H1 (cell line): ENCODE data around the gene PPARGC1A. TPM values are rescaled to one million over a fixed set of nuclear protein-coding genes. Genes with fewer than 3 reads are reported as not detected.

Experiments used
- CTCF ChIA-PET: fragments of 300-600 bp; sonication (Branson Sonifier 250); formaldehyde crosslinking; loops from one replicate; lab custom pipeline; 2021; ENCODE audit not compliant: partially characterized antibody; lab: Charles Lee
- POLR2A ChIA-PET: fragments of 300-600 bp; sonication (Branson Sonifier 250); formaldehyde crosslinking; loops from one replicate; lab custom pipeline; 2021; ENCODE audit warnings: inconsistent platforms; ENCODE audit not compliant: partially characterized antibody; lab: Charles Lee
- DNase-seq, 2 experiments: peaks; one replicate each; pipeline versions ENCODE4 v3.0.0 to v3.0.0-alpha.2; 2010 to 2022; ENCODE audit warnings: low spot score in 2 of 2, low read depth in 1 of 2, mixed read lengths in 1 of 2
- FAIRE-seq: peaks from 2 replicates; lab custom pipeline; 2011; peaks lifted over from hg19 to GRCh38; lab: Jason Lieb, UNC
- H2AFZ ChIP-seq: 2 replicates; pipeline ENCODE4 v1.8.1; 2012; ENCODE audit warnings: low read length, inconsistent platforms
- H2AK5ac ChIP-seq: 2 replicates; pipeline ENCODE4 v1.6.1; 2013; ENCODE audit warnings: low read depth, low read length
- H2BK120ac ChIP-seq: replicated peaks from 2 replicates; pipeline ENCODE3; 2013; ENCODE audit warnings: low read depth, low read length, inconsistent platforms
- H2BK12ac ChIP-seq: 2 replicates; pipeline ENCODE4 v1.6.1; 2013; ENCODE audit warnings: low read depth, low read length
- H2BK15ac ChIP-seq: 2 replicates; pipeline ENCODE4 v1.6.1; 2013; ENCODE audit warnings: low read length
- H2BK20ac ChIP-seq: 2 replicates; pipeline ENCODE4 v1.6.1; 2013; ENCODE audit warnings: low read length
- H2BK5ac ChIP-seq: 2 replicates; pipeline ENCODE4 v1.6.1; 2013; ENCODE audit warnings: low read depth, low read length
- H3K14ac ChIP-seq: 2 replicates; pipeline ENCODE4 v1.6.1; 2013; ENCODE audit warnings: inconsistent platforms; ENCODE audit not compliant: insufficient read length
- H3K18ac ChIP-seq: 2 replicates; pipeline ENCODE4 v1.6.1; 2013; ENCODE audit warnings: low read length; ENCODE audit errors: extremely low read depth
- H3K23ac ChIP-seq: 2 replicates; pipeline ENCODE4 v1.6.1; 2013; ENCODE audit warnings: inconsistent platforms; ENCODE audit not compliant: insufficient read length
- H3K23me2 ChIP-seq: 2 replicates; pipeline ENCODE4 v1.6.1; 2013; ENCODE audit warnings: low read depth, low read length
- H3K27ac ChIP-seq: 2 replicates; pipeline ENCODE4 v1.6.1; 2011; ENCODE audit warnings: low read depth, low read length, inconsistent platforms
- H3K27me3 ChIP-seq, 4 experiments: replicated peaks in 1 of 4; 1 replicate in 1 of 4; 2 replicates in 3 of 4; pipeline versions ENCODE4 v1.6.1 to v1.8.1; 2011 to 2013; ENCODE audit warnings: low read length in 3 of 4, mild to moderate bottlenecking in 3 of 4, inconsistent platforms in 2 of 4, mixed read lengths in 2 of 4, moderate library complexity in 1 of 4; ENCODE audit not compliant: control insufficient read depth in 3 of 4, insufficient read depth in 3 of 4; ENCODE audit errors: extremely low read depth in 1 of 4
- H3K36me3 ChIP-seq, 4 experiments: 2 replicates each; pipeline versions ENCODE4 v1.6.1 to v1.8.1; 2011 to 2013; ENCODE audit warnings: mild to moderate bottlenecking in 4 of 4, low read length in 3 of 4, moderate library complexity in 2 of 4, control low read depth in 1 of 4, inconsistent platforms in 1 of 4; ENCODE audit not compliant: insufficient read depth in 4 of 4, control insufficient read depth in 2 of 4
- H3K4ac ChIP-seq: replicated peaks from 2 replicates; pipeline ENCODE3; 2013; ENCODE audit warnings: low read length, low read depth, mixed read lengths, inconsistent platforms; ENCODE audit not compliant: insufficient read length
- H3K4me1 ChIP-seq, 4 experiments: replicated peaks in 1 of 4; 1 replicate in 1 of 4; 2 replicates in 3 of 4; pipeline versions ENCODE4 v1.6.1 to v1.8.1; 2011 to 2013; ENCODE audit warnings: low read length in 3 of 4, inconsistent platforms in 2 of 4, mixed read lengths in 1 of 4; ENCODE audit not compliant: insufficient read depth in 4 of 4, control insufficient read depth in 3 of 4
- H3K4me2 ChIP-seq, 2 experiments: 2 replicates each; pipeline versions ENCODE4 v1.6.1 to v1.8.1; 2011 to 2013; ENCODE audit warnings: low read depth in 2 of 2, low read length in 2 of 2, control low read depth in 1 of 2, inconsistent platforms in 1 of 2, mild to moderate bottlenecking in 1 of 2; ENCODE audit not compliant: insufficient read depth in 1 of 2
- H3K4me3 ChIP-seq, 4 experiments: fragments of 200-600, 300-600 bp in 1 of 4; sonication (generic), shearing (Covaris generic), sonication (Bioruptor Twin) in 1 of 4; 2 replicates each; pipeline versions ENCODE4 v1.5.1 to v1.8.1; 2011 to 2016; ENCODE audit warnings: low read length in 4 of 4, low read depth in 3 of 4, control low read depth in 2 of 4, inconsistent platforms in 2 of 4, mild to moderate bottlenecking in 2 of 4, mixed read lengths in 1 of 4, moderate library complexity in 1 of 4; ENCODE audit not compliant: insufficient read depth in 2 of 4; ENCODE audit errors: extremely low read depth in 1 of 4
- H3K56ac ChIP-seq: replicated peaks from 2 replicates; pipeline ENCODE3; 2013; ENCODE audit warnings: low read depth, mild to moderate bottlenecking, mixed read lengths, low read length, inconsistent platforms; ENCODE audit not compliant: insufficient read length
- H3K79me1 ChIP-seq: 2 replicates; pipeline ENCODE4 v1.6.1; 2013; ENCODE audit warnings: low read depth, low read length, control low read depth
- H3K79me2 ChIP-seq, 2 experiments: 2 replicates each; pipeline versions ENCODE4 v1.6.1 to v1.8.1; 2012 to 2013; ENCODE audit warnings: low read length in 2 of 2, mild to moderate bottlenecking in 2 of 2, inconsistent platforms in 1 of 2; ENCODE audit not compliant: insufficient read depth in 2 of 2, control insufficient read depth in 1 of 2
- H3K9ac ChIP-seq, 4 experiments: replicated peaks in 1 of 4; 1 replicate in 1 of 4; 2 replicates in 3 of 4; pipeline versions ENCODE4 v1.6.1 to v1.8.1; 2011 to 2013; ENCODE audit warnings: low read depth in 3 of 4, low read length in 3 of 4, control low read depth in 2 of 4, mild to moderate bottlenecking in 2 of 4, moderate library complexity in 2 of 4, inconsistent platforms in 1 of 4; ENCODE audit errors: extremely low read depth in 1 of 4
- H3K9me3 ChIP-seq, 2 experiments: 2 replicates each; pipeline versions ENCODE4 v1.6.1 to v1.8.1; 2012 to 2013; ENCODE audit warnings: mild to moderate bottlenecking in 2 of 2, moderate library complexity in 2 of 2, control low read depth in 1 of 2, inconsistent platforms in 1 of 2, low read depth in 1 of 2, low read length in 1 of 2, mixed read lengths in 1 of 2; ENCODE audit not compliant: insufficient read depth in 2 of 2
- H4K20me1 ChIP-seq, 2 experiments: replicated peaks in 1 of 2; 2 replicates each; pipeline versions ENCODE3 to v1.8.1; 2011 to 2013; ENCODE audit warnings: inconsistent platforms in 2 of 2, low read length in 2 of 2, mild to moderate bottlenecking in 1 of 2; ENCODE audit not compliant: insufficient read depth in 2 of 2, control insufficient read depth in 1 of 2
- H4K5ac ChIP-seq: 2 replicates; pipeline ENCODE4 v1.6.1; 2013; ENCODE audit warnings: low read length, low read depth, mixed read lengths, inconsistent platforms; ENCODE audit not compliant: insufficient read length
- H4K8ac ChIP-seq: 2 replicates; pipeline ENCODE4 v1.8.0; 2013; ENCODE audit warnings: mild to moderate bottlenecking, moderate library complexity, low read length, inconsistent platforms; ENCODE audit not compliant: insufficient read depth; ENCODE audit errors: extremely low read depth
- H4K91ac ChIP-seq: replicated peaks from 2 replicates; pipeline ENCODE3; 2013; ENCODE audit warnings: low read length, mixed read lengths, inconsistent platforms; ENCODE audit not compliant: insufficient read length
- FOSL1 ChIP-seq: IDR thresholded peaks from 2 replicates; pipeline ENCODE4 v1.6.1; 2011; ENCODE audit warnings: mild to moderate bottlenecking, low read depth, low read length, moderate library complexity; ENCODE audit not compliant: insufficient read depth
- SP4 ChIP-seq: IDR thresholded peaks from 2 replicates; pipeline ENCODE4 v1.6.1; 2012; ENCODE audit warnings: low read length, inconsistent platforms
- WGBS, 2 experiments: shearing (Covaris generic) in 1 of 2; methylation state at CpG; one replicate each; pipeline versions ENCODE4 v1.1.6 to v1.1.7; 2013 to 2015; ENCODE audit warnings: low lambda C conversion rate in 2 of 2, mixed read lengths in 2 of 2, inconsistent platforms in 1 of 2, low coverage in 1 of 2, missing lambda C conversion rate in 1 of 2; ENCODE audit not compliant: insufficient replicate concordance in 2 of 2, insufficient coverage in 1 of 2, insufficient read length in 1 of 2; ENCODE audit errors: extremely low coverage in 1 of 2, missing lambda C conversion rate in 1 of 2; 5-methylcytosine and 5-hydroxymethylcytosine counted together
- polyA plus RNA-seq, 7 experiments: library from polyadenylated mRNA; depleted of rRNA in 3 of 7; stranded (reverse) in 5 of 7; unstranded in 2 of 7; fragments of >200 nt in 5 of 7; fragments of 200-250 nt in 2 of 7; gene quantifications; 1 replicate in 5 of 7; 2 replicates in 1 of 7; 4 replicates in 1 of 7; pipeline versions ENCODE4 v1.2.1 to v1.2.3, GENCODE V29; 2011 to 2013; ENCODE audit warnings: missing spikeins in 2 of 7, mixed read lengths in 2 of 7
- total RNA-seq: library from RNA; stranded (reverse); fragmentation: NEBNext Ultra II Directional; extraction: Animal tissue kit (Norgen Biotek cat#: 25700); gene quantifications from 2 replicates; pipeline ENCODE4 v1.2.1, GENCODE V29; 2021

The PPARGC1A gene
- total and polyA plus RNA-seq, 2 of the 8 experiments (the other 6 are each of a cell fraction or from before 2014, with no cell fraction given), result 0.54 to 1.4 TPM

DNA sequence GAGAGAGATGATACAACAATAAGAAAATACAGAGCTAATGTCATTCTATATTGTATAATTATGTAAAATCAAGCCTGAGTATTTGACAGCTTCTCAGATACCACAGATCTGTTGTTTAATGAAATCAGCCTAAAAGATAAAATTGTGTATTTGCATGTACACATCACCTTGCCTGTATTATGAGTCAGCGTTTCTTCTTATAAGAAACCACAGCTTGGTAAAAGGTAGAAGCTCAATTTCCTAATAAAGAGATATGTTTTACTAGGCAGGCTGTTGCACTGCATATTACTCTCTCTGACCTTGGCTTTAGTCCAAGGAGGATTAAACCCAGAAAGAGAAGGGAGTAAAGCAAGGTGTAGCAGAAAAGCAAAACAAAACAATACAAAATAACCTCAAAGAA lies 121.3 kb downstream of the PPARGC1A start:
- Histone ChIP-seq H3K4me2 (no peak overlapping the region), H2AFZ (no peak overlapping the region), H3K23me2 (no peaks in the 10 kb centered on the region), H4K8ac (no peak overlapping the region), H2BK5ac (no peak overlapping the region), H3K4me1 (peaks cover 0 to 3% (median 0%) of the 10 kb centered on the region in 4 experiments; a peak in 1 of 7 replicates), H3K9ac (no peak overlapping the region), H3K79me2 (no peaks in the 10 kb centered on the region), H3K18ac (no peak overlapping the region), H3K79me1 (no peaks in the 10 kb centered on the region), H3K27me3 (no peaks in the 10 kb centered on the region), H3K9me3 (no peaks in the 10 kb centered on the region), H3K4ac (no peak overlapping the region), H3K14ac (no peak overlapping the region), H2AK5ac (no peak overlapping the region)
- 100% methylated on average over 1 of the region's 1 CpG; no CpG with 5 or more reads in 1 of the 2 experiments for WGBS, 2 experiments
- CTCF ChIA-PET, result interaction anchor here (0.7 to 1.6 kb wide), 3 partner anchors 8 to 31 kb away, joined by 3 to 4 read pairs (median 3); no protein-coding TSS in a partner anchor
- POLR2A ChIA-PET, result no interaction called here
- TF ChIP-seq SP4 (no peak), FOSL1 (no peak)
- TF ChIP-seq, all 59 proteins: peak for 0
- Histone ChIP-seq H2BK12ac (no peak overlapping the region), H2BK15ac (no peak overlapping the region), H3K27ac (no peak overlapping the region), H2BK20ac (no peak overlapping the region), H3K36me3 (no peaks in the 10 kb centered on the region), H3K56ac (no peak overlapping the region), H4K5ac (no peak overlapping the region), H4K91ac (no peak overlapping the region), H2BK120ac (no peak overlapping the region), H3K23ac (no peak overlapping the region), H3K4me3 (no peak overlapping the region), H4K20me1 (no peaks in the 10 kb centered on the region)
- FAIRE-seq (no peak), DNase-seq (no peak)
